NCI-H1048 (cell line): ENCODE measurements around the gene RPS6KA2.

Experiments
- DNase-seq: peaks from one replicate; lab custom pipeline; 2025; lab: John Stamatoyannopoulos, UW

RPS6KA2 gene

GRCh38 chr6:166501246-166501645 lies 125.8 kb downstream of the RPS6KA2 start:
- no peak for DNase-seq

GRCh38 chr6:166500246-166500645 lies 126.8 kb downstream of the RPS6KA2 start:
- DNase-seq: no peak

DNA sequence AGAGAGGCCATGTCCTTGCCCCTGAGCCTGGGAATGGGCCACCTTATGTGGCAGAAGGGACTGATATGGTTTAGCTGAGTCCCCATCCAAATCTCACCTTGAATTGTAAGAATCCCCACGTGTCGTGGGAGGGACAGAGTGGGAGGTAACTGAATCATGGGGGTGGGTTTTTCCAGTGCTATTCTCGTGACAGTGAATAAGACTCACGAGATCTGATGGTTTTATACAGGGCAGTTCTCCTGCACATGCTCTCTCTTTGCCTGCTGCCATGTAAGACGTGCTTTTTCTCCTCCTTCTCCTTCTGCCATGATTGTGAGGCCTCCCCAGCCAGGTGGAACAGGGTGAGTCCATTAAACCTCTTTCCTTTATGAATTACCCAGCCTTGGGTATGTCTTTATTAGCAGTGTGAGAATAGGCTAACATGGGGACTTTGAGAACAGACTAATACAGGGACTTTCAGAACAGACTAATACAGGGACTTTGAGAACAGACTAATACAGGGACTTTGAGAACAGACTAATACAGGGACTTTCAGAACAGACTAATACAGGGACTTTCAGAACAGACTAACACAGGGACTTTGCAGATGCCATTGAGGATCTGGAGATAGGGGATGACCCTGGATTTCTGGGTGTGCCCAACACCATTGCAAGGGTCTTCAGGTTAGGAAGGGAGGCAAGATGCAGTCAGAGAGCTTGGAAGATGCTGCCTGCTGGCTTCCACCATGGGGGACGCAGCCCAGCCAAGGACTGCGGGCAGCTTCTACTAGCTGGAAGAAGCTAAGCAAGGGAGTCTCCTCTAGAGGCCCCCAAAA lies 127.5 kb downstream of the RPS6KA2 start:
- no peak for DNase-seq

DNA sequence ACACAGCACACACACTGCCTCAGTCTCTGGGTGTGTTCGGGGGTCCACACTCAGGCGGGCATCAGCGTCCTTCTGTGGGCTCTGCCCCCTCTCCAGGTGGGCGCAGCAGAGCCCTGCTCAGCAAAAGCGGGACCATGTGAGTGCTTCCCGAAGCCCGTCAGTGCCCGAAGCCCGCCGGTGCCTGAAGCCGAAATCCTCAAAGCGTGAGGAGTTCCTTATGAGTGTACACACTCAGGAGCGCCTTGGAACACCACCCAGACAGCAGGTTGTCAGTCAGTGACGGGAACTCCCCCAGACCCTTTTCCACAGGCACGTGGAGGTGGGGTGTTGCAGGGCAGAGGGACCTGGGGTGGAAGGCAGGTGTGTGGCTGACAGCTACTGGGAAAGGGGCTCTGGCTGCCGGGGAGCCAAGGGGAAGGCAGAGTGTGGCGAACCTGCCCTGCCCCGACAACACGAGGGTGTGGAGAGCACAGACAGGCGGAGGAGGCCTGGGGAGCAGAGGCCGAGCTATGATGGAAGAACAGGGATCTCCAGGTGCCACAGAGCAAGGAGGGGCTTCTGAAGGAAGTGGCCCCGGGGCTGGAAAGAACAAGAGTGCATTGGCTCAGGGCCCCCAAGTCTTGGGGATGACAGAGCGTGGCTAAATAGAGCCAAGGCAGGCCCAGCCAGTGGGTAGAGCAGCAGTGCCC lies 128.2 kb downstream of the RPS6KA2 start:
- no peak for DNase-seq

- DNase-seq: no peak
Measured at GRCh38 chr6:166498228-166498627, 128.8 kb downstream of the RPS6KA2 start.

- no peak for DNase-seq
Measured at GRCh38 chr6:166497087-166497899, 129.8 kb downstream of the RPS6KA2 start.

GRCh38 chr6:166496460-166496859 lies 130.6 kb downstream of the RPS6KA2 start:
- DNase-seq: no peak

- no peak for DNase-seq
Measured at GRCh38 chr6:166495487-166496314, 131.3 kb downstream of the RPS6KA2 start.

DNA sequence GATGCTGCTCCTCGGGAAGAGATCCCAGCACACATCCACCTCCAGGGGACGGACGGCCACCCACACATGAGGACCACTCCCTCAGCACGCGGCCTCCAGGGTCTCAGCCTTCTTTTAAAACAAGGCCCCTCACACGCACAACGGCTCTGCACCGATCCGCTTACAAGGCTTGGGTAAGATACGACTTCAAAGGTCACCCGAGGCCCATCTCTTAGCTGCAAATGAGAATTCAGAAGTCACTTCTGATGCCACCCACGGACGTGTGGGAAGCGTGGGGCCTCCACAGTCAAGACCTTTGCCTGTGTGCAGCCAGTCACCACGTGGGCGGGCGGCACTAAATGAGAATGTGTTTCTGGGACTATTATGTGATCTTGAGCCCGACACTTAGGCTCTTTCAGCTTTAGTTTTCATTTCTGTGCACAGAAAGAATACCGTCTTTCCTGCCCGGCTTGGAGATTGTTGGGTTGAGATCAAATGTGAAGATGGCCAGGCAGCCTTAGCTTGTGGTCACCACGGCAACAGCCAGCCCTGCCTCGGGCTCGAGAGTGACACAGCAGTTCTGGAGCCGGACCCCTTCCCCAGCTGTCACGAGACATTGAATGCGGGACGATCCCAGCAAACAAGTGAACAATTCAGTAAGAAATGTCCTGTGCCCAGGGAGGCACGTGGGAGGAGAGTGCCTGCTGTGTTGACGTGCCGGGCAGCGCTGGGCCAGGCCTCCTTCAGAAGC lies 132.1 kb downstream of the RPS6KA2 start:
- no peak for DNase-seq

DNA sequence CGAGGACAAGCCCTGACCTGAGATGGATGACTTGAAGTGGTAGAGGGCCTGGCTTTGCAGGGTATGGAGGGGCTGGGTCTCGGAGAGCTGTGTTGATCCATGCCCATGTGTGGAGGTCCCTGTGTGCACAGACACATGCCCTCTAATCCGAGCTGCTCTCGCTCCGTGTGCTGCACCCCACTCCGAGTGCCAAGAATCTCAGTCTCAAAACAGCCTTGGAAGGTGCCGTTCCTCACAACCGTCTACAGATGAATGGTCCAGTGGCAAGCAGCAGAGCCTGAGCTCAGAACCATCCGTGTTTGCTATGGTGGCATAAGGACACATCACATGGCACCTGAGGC lies 133.0 kb downstream of the RPS6KA2 start:
- no peak for DNase-seq

GRCh38 chr6:166493427-166494100 lies 133.5 kb downstream of the RPS6KA2 start:
- no peak for DNase-seq

DNA sequence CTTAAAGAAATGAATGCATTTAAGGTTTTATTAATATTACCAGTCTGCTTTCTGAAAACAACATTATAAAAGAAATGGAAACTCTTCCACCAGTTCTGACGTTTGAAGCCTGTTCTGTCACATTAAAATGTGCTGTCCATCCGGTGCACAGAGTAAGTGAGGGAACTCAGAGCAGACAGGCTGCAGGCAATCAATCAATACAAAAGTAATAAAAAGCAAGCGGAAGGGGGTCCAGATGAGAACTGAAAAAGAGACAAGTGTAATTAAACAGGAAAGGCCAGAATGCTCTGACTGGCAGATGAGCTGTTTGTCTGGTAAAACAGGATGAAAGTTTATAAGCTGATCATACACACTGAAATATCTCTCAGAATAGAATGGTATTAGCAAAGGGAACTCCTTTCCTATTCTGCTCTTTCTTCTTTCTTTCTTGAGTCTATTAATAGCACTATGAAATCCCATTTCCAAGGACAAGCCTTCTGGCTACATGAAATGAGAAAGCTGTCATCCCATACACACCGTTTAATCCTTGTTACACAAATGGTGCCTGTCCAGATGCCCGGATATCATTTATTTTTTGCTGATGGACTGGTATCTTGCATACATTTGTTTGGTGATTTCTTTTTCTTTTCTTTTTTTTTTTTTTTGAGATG lies 134.8 kb downstream of the RPS6KA2 start:
- no peak for DNase-seq

DNA sequence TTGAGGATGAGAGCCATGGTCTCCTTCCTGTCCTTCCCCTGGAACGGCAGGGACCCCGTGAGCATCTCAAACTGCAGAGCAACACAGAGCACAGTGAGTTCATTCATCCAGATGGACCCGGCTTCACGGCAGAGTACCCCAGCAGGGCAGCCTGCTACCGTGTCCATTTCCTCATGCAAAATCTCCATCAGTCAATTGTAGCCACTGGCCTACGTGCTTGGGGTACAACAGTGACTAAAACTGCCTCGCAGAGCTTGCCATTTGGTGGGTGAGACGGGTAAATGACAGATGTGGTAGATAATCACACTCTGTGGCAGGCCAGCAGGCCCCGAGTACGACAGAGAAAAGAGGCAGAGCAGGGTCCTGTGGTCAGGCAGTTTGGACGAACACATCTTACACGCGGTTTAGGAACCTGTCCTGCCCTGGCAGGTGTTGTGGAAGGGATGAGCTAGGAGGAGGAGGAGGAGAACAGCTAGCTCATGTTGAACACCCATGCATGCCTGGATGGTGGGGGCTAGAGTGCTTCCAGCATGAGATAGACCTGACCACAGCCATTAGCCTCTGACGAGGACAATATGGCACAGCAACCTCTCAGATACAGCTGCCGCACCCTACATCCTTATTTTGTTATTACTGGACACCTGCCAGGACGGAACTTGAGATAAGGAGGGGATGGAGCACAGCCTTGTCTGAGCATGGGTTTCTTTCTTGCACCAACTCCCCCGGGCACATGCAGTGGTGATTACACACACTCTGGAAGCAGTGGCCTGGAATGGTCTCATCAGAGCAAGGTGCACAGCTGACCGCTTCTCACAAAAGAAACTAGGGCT lies 136.2 kb downstream of the RPS6KA2 start:
- DNase-seq: no peak

- DNase-seq: no peak
Measured at GRCh38 chr6:166489301-166490155, 137.5 kb downstream of the RPS6KA2 start.

- DNase-seq: no peak
Measured at GRCh38 chr6:166488701-166489100, 138.3 kb downstream of the RPS6KA2 start.

GRCh38 chr6:166488076-166488685 lies 138.9 kb downstream of the RPS6KA2 start:
- no peak for DNase-seq

DNA sequence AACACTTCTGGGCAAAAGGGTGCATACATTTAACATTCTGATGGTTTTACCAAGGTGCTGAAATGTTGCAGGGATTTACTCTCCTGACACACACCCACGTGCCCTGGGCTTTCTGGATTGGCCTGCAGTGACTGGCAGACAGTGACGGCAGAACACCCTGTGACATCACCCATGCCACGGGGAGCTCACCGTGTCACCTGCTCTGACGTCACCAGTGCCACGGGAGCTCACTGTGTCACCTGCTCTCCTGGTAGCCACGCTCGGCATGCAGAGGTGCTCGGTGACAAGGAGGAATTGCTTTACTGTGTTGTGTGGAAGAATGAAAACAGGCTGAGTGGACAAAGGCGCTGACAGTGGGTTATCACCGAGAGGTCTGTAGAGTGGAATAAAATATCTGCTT lies 139.9 kb downstream of the RPS6KA2 start:
- DNase-seq: no peak

GRCh38 chr6:166486536-166486880 lies 140.5 kb downstream of the RPS6KA2 start:
- DNase-seq: no peak
